LNCaP clone FGC (cell line): ENCODE results near the gene JSRP1.

Source experiments
- DNase-seq: peaks from one replicate; pipeline ENCODE4 v3.0.0-alpha.2; 2011; ENCODE audit warnings: low read depth
- H3K4me3 ChIP-seq: 2 replicates; pipeline ENCODE4 v1.5.1; 2011; ENCODE audit warnings: mild to moderate bottlenecking, low read depth, low read length, control low read depth
- CTCF ChIP-seq: IDR thresholded peaks from 2 replicates; pipeline ENCODE4 v1.5.1; 2012; ENCODE audit warnings: mild to moderate bottlenecking; ENCODE audit not compliant: control insufficient read depth, insufficient read depth; ENCODE audit errors: extremely low read depth

Gene JSRP1

GRCh38 chr19:2259336-2259735 lies 3.1 kb upstream of the JSRP1 start:
- no peak for TF ChIP-seq CTCF
- no peak for DNase-seq
- H3K4me3 ChIP-seq: no peak overlapping the region

GRCh38 chr19:2255112-2255845 lies 938 bp downstream of the JSRP1 start:
- DNase-seq: no peak
- TF ChIP-seq CTCF: no peak
- no peak overlapping the region for H3K4me3 ChIP-seq

GRCh38 chr19:2254064-2254872 lies 1.9 kb downstream of the JSRP1 start:
- no peak overlapping the region for H3K4me3 ChIP-seq
- no peak for DNase-seq
- no peak for TF ChIP-seq CTCF

GRCh38 chr19:2253106-2254063 lies 2.8 kb downstream of the JSRP1 start:
- DNase-seq: no peak
- no peak for TF ChIP-seq CTCF
- no peak overlapping the region for H3K4me3 ChIP-seq

GRCh38 chr19:2252797-2253105 lies 3.5 kb downstream of the JSRP1 start:
- no peak for DNase-seq
- TF ChIP-seq CTCF: no peak
- no peak overlapping the region for H3K4me3 ChIP-seq

- no peak overlapping the region for H3K4me3 ChIP-seq
- DNase-seq: no peak
- no peak for TF ChIP-seq CTCF
These were observed 4.0 kb downstream of the JSRP1 start for GRCh38 chr19:2252055-2252796.
